A673 (cell line): ENCODE data around the gene MAGI1. TPM values are rescaled to one million over a fixed set of nuclear protein-coding genes. Genes with fewer than 3 reads are reported as not detected.

ENCODE experiments used
- BruUV-seq: library from RNA; stranded (reverse); fragments of 400-500 nt; replicated peaks from 2 replicates; lab custom pipeline; 2021; lab: Mats Ljungman, UMichigan
- CTCF ChIA-PET: fragments of 300-600 bp; sonication (Branson Sonifier 250); formaldehyde crosslinking; loops from one replicate; lab custom pipeline; 2022; ENCODE audit warnings: antibody characterized with exemption; lab: Charles Lee
- POLR2A ChIA-PET: fragments of 300-600 bp; sonication (Branson Sonifier 250); formaldehyde crosslinking; loops from one replicate; lab custom pipeline; 2022; ENCODE audit warnings: antibody characterized with exemption; ENCODE audit not compliant: low non-redundant PET; lab: Charles Lee
- DNase-seq: peaks from one replicate; pipeline ENCODE4 v3.0.0-alpha.2; 2015; ENCODE audit warnings: low spot score
- H3K27ac ChIP-seq: fragments of 200-600 bp; sonication (generic); 2 replicates; pipeline ENCODE4 v1.5.1; 2016; ENCODE audit warnings: mixed run types, low read depth, mild to moderate bottlenecking, mixed read lengths, antibody characterized with exemption, low read length; ENCODE audit not compliant: poor library complexity, severe bottlenecking
- H3K27me3 ChIP-seq: fragments of 200-600 bp; sonication (generic); replicated peaks from 2 replicates; pipeline ENCODE4 v1.6.1; 2017; ENCODE audit warnings: mixed run types, low read depth, mild to moderate bottlenecking, mixed read lengths, antibody characterized with exemption, low read length; ENCODE audit not compliant: insufficient read depth, poor library complexity
- H3K36me3 ChIP-seq: fragments of 200-600 bp; sonication (generic); 2 replicates; pipeline ENCODE4 v1.6.1; 2016; ENCODE audit warnings: mixed run types, mild to moderate bottlenecking, mixed read lengths, antibody characterized with exemption, low read length; ENCODE audit not compliant: insufficient read depth, poor library complexity, severe bottlenecking
- H3K4me1 ChIP-seq: fragments of 200-600 bp; sonication (generic); 2 replicates; pipeline ENCODE4 v1.6.1; 2017; ENCODE audit warnings: mixed run types, mild to moderate bottlenecking, mixed read lengths, antibody characterized with exemption, low read length; ENCODE audit not compliant: insufficient read depth, poor library complexity, severe bottlenecking
- H3K4me3 ChIP-seq: fragments of 200-600 bp; sonication (generic); 2 replicates; pipeline ENCODE4 v1.5.1; 2016; ENCODE audit warnings: low read depth, mixed run types, mild to moderate bottlenecking, mixed read lengths, low read length; ENCODE audit not compliant: poor library complexity, severe bottlenecking
- H3K9me3 ChIP-seq: fragments of 200-600 bp; sonication (generic); 2 replicates; pipeline ENCODE4 v1.6.1; 2016; ENCODE audit warnings: mixed run types, low read depth, mild to moderate bottlenecking, mixed read lengths, antibody characterized with exemption, low read length; ENCODE audit not compliant: poor library complexity, severe bottlenecking
- EZH2 ChIP-seq: fragments of 200-600 bp; sonication (generic); IDR thresholded peaks from 2 replicates; pipeline ENCODE4 v1.6.1; 2017; ENCODE audit warnings: borderline replicate concordance, low read depth, mild to moderate bottlenecking, mixed read lengths, antibody characterized with exemption, low read length; ENCODE audit not compliant: poor library complexity, severe bottlenecking
- intact Hi-C: fragments of 100-400 bp; cut with micrococcal nuclease; formaldehyde crosslinking; loops from one replicate; pipeline ENCODE4 v1.10.0; 2022; ENCODE audit not compliant: unreplicated experiment
- total RNA-seq: library from RNA; stranded (reverse); gene quantifications from 2 replicates; pipeline ENCODE4 v1.2.3, GENCODE V29; 2021
- TF ChIP-seq, protein P1 (sequence below): fragments of 300-800, 200-600 bp; sonication (generic); conservative IDR thresholded peaks from 2 replicates; pipeline ENCODE4 v1.5.1; 2017; ENCODE audit warnings: low read depth, mild to moderate bottlenecking, antibody characterized with exemption, low read length, moderate library complexity, mixed read lengths

The MAGI1 gene
- total RNA-seq, 1 experiment from 2014 or later: 30.5 TPM

DNA sequence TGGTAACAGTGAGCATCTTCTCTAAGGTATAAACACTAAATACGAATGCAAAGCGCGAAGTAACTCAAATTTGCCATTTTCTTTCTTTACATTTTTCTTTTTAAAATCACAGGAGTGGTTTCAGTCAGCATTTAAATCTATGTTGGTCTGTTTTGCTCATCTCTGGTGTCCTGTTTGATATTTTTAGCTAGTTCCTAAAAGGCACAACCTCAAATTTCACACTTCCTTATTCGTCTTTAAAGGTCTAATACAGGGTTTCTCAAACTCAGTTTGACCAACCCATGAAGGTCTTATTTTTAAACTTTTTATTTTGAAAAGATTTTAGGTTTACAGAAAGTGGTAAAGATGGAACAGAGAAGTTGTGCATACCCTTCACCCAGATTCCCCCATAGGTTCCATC is 201.1 kb downstream of the MAGI1 start:
- ChIA-PET CTCF (no interaction called here), POLR2A (interaction anchor here (0.6 kb wide), 1 partner anchor 17 kb away, joined by 3 read pairs; no protein-coding TSS in a partner anchor)
- Histone ChIP-seq H3K36me3 (no peaks in the 10 kb centered on the region), H3K4me1 (peaks cover 25% of the 10 kb centered on the region), H3K4me3 (no peak overlapping the region), H3K27ac (no peak overlapping the region), H3K27me3 (no peaks in the 10 kb centered on the region), H3K9me3 (no peaks in the 10 kb centered on the region)
- DNase-seq: no peak
- intact Hi-C loops: no loop called here
- no TSS peak for BruUV-seq
- TF ChIP-seq EZH2: no peak
- TF ChIP-seq, protein P1, sequence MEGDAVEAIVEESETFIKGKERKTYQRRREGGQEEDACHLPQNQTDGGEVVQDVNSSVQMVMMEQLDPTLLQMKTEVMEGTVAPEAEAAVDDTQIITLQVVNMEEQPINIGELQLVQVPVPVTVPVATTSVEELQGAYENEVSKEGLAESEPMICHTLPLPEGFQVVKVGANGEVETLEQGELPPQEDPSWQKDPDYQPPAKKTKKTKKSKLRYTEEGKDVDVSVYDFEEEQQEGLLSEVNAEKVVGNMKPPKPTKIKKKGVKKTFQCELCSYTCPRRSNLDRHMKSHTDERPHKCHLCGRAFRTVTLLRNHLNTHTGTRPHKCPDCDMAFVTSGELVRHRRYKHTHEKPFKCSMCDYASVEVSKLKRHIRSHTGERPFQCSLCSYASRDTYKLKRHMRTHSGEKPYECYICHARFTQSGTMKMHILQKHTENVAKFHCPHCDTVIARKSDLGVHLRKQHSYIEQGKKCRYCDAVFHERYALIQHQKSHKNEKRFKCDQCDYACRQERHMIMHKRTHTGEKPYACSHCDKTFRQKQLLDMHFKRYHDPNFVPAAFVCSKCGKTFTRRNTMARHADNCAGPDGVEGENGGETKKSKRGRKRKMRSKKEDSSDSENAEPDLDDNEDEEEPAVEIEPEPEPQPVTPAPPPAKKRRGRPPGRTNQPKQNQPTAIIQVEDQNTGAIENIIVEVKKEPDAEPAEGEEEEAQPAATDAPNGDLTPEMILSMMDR: no peak

DNA sequence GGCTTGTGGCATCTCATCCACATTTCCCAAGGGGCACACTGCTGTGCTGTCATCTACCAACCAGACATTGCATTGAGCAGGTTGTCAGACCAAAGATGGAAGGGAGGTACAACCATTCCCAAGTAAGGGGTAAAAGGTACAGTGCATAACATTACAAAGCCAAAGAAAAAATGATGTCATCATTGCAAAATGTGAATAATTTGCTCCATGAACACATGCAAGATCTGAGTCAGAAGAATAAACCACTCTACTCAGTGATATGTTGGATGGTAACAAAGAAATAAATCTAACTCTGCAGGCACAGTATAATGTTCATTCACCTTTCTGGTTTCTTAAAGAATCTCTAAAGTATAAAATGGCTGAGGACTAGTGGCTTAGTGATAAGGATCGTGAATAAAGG is 202.7 kb downstream of the MAGI1 start:
- DNase-seq: no peak
- Histone ChIP-seq H3K9me3 (no peaks in the 10 kb centered on the region), H3K36me3 (no peaks in the 10 kb centered on the region), H3K27ac (peak overlapping the region; percentile 77), H3K4me1 (peaks cover 41% of the 10 kb centered on the region), H3K27me3 (no peaks in the 10 kb centered on the region), H3K4me3 (no peak overlapping the region)
- TF ChIP-seq, protein P1: no peak
- no peak for TF ChIP-seq EZH2
- CTCF ChIA-PET: no interaction called here
- intact Hi-C loops: no loop called here
- BruUV-seq: no TSS peak
- POLR2A ChIA-PET: no interaction called here

DNA sequence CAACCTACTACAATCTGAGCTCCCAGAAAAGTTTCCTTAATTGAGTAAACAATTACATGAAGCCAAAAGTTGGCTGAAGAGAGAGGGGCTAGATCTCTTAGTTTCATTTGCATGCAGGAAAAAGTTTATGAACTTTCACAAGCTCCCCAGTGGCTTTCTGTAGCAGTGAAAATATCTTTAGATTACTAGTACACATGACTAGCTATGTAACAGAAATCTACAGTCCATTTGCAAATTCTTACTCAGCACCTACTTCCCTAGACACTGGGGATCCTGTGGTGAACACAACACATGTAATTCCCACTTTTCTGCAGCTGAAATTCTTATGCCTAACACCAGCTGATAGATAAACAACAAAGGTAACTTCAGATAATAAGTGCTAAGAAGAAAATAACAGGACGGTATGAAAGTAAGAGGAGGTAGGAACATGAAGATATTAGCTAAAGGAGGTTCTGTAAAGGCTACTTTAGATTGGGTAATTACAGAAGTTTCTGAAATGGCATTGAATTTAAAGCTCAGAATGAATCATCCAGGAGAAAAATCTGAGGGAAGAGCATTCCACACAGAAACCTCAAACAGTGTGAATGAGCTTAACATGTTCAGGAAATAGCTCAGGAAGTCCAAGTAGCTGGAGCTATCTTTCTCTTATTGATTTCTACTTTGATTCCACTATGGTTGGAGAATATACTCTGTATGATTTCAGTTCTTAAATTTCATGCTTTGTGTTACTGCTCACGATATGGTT is 204.8 kb downstream of the MAGI1 start:
- BruUV-seq: no TSS peak
- Histone ChIP-seq H3K4me1 (peaks cover 53% of the 10 kb centered on the region), H3K9me3 (no peaks in the 10 kb centered on the region), H3K27me3 (no peaks in the 10 kb centered on the region), H3K4me3 (peak overlapping the region; percentile 6), H3K36me3 (no peaks in the 10 kb centered on the region), H3K27ac (peak overlapping the region; percentile 77)
- ChIA-PET CTCF (interaction anchor here (0.7 kb wide), 1 partner anchor 15 kb away, joined by 3 read pairs; no protein-coding TSS in a partner anchor), POLR2A (no interaction called here)
- TF ChIP-seq EZH2: no peak
- TF ChIP-seq, protein P1: no peak
- intact Hi-C loops: no loop called here
- peak; percentile 72 for DNase-seq
